Erythroblast (primary cell): ENCODE data around the gene STEAP1B.

Source experiments
- GATA1 ChIP-seq: IDR thresholded peaks from 2 replicates; pipeline ENCODE4 v1.6.1; 2011; ENCODE audit warnings: low read depth, mild to moderate bottlenecking, control low read depth, low read length, moderate library complexity
- POLR2A ChIP-seq: IDR thresholded peaks from 2 replicates; pipeline ENCODE4 v1.6.1; 2011; ENCODE audit warnings: mild to moderate bottlenecking, low read length

DNA sequence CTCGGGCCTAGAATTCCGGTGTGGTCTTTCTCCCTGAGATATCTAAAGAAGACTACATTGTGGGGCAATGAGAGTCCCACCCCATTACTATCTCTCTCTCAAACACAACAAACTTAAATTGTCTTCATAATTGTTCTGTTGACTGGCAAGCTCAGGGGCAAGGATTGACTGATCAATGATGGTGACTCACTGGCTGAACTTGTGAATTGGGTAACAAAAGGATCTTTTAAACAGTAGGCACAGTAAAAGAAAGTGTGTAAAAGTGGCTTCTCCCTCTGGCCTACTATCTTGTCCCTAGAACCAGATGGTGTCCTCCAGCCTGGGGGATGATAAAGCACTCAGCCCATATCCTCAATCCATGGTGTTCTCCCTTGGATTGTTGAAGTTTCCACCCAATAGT is 80.0 kb downstream of the STEAP1B start:
- TF ChIP-seq POLR2A (no peak), GATA1 (no peak)
